Measurements from ENCODE around the gene ORC5.

ORC5 gene

DNA sequence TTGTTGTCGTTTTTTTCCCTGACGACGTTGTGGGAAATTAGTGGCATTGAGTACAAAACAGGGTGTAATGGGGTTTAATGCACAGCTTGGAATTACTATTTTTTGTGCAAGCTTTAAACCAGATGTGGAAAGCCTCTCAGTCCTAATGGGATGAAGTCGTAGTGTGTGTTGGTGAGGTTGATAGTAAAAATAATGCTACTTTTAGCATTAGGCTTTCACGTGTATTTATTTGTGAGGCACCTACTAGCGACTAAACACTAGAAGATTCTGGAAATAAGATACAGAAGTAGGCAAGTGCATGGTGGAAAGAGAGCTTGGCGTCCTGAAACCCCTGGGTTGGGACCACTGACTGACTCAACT is 588 bp upstream of the ORC5 start:
- Histone ChIP-seq H3K36me3 (peaks cover 2% of the 10 kb centered on the region), H3K9me3 (no peaks in the 10 kb centered on the region), H3K27me3 (peaks cover 10% of the 10 kb centered on the region), H3K4me3 (ENCODE audit: low read depth in 1 of 2, low read length in 1 of 2) (peak overlapping the region; percentile 74 to 82), H3K4me1 (ENCODE audit: control insufficient read depth in 1 of 2, insufficient read depth in 1 of 2, low read depth in 1 of 2, low read length in 1 of 2) (peaks cover 16 to 17% of the 10 kb centered on the region in 2 experiments), H3K27ac (peak overlapping the region; percentile 28)
- TF ChIP-seq CTCF (IDR thresholded peaks at IDR 0.05): no peak

DNA sequence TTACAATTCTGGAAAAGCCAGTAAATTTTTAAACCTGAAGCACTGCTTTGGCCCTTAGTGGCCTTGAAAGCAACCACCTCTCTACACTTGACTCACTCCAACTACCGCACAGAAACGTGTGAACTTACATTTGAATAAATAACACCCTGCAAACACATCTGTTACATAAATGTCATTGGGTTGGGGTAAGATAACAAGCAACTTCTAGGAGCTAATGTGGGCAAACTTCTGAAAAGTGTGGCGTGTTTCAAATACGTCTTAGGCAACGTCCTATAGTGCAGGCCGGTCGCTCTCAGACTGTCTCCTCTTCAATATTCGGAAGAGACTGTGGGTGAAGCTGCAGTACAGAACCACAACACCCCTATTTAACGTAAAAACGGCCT is 474 bp downstream of the ORC5 start:
- peak overlapping the region; percentile 28 for H3K27ac ChIP-seq
- no peaks in the 10 kb centered on the region for H3K9me3 ChIP-seq
- H3K36me3 ChIP-seq: peaks cover 12% of the 10 kb centered on the region
- no peak for TF ChIP-seq CTCF (IDR thresholded peaks at IDR 0.05)
- H3K4me3 ChIP-seq (ENCODE audit: low read depth in 1 of 2, low read length in 1 of 2): peak overlapping the region; percentile 74 to 82
- H3K4me1 ChIP-seq (ENCODE audit: control insufficient read depth in 1 of 2, insufficient read depth in 1 of 2, low read depth in 1 of 2, low read length in 1 of 2): peaks cover 16 to 17% of the 10 kb centered on the region in 2 experiments
- peaks cover 10% of the 10 kb centered on the region for H3K27me3 ChIP-seq

- Histone ChIP-seq H3K9me3 (no peaks in the 10 kb centered on the region), H3K4me3 (ENCODE audit: low read depth in 1 of 2, low read length in 1 of 2) (no peak overlapping the region), H3K36me3 (peaks cover 12% of the 10 kb centered on the region), H3K27me3 (peaks cover 10% of the 10 kb centered on the region), H3K4me1 (ENCODE audit: control insufficient read depth in 1 of 2, insufficient read depth in 1 of 2, low read depth in 1 of 2, low read length in 1 of 2) (peaks cover 16 to 17% of the 10 kb centered on the region in 2 experiments), H3K27ac (no peak overlapping the region)
- TF ChIP-seq CTCF (IDR thresholded peaks at IDR 0.05): no peak
These were observed 972 bp downstream of the ORC5 start for GRCh38 chr7:104206841-104207240.

- H3K9me3 ChIP-seq: no peaks in the 10 kb centered on the region
- H3K27me3 ChIP-seq: no peaks in the 10 kb centered on the region
- H3K27ac ChIP-seq: no peak overlapping the region
- H3K4me3 ChIP-seq (ENCODE audit: low read depth in 1 of 2, low read length in 1 of 2): no peak overlapping the region
- no peak for TF ChIP-seq CTCF (IDR thresholded peaks at IDR 0.05)
- H3K36me3 ChIP-seq: peaks cover 68% of the 10 kb centered on the region
- H3K4me1 ChIP-seq (ENCODE audit: control insufficient read depth in 1 of 2, insufficient read depth in 1 of 2, low read depth in 1 of 2, low read length in 1 of 2): no peaks in the 10 kb centered on the region
These were observed 9.0 kb downstream of the ORC5 start for GRCh38 chr7:104198673-104199278.

DNA sequence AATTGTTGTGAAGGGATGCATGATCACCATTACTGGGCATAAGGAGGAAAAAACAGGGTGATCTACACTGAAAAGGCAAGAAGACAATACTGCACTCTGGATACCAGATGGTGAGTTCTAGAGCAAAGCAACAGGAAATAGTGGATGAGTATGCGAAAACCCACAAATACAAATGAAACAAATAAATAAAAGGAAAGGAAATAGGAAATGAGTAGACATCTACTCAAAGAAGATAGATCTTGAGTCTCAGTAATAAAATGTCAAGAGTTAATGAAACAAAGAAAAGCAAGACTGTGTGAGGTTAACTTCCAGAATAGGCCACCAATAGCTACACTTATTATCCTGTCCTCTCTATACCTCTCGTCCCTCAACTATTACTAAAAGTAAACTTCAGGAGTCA is 11.7 kb downstream of the ORC5 start:
- Histone ChIP-seq H3K9me3 (no peaks in the 10 kb centered on the region), H3K4me1 (ENCODE audit: control insufficient read depth in 1 of 2, insufficient read depth in 1 of 2, low read depth in 1 of 2, low read length in 1 of 2) (no peaks in the 10 kb centered on the region), H3K27ac (no peak overlapping the region), H3K27me3 (no peaks in the 10 kb centered on the region), H3K36me3 (peaks cover 54% of the 10 kb centered on the region), H3K4me3 (ENCODE audit: low read depth in 1 of 2, low read length in 1 of 2) (no peak overlapping the region)
- TF ChIP-seq CTCF (IDR thresholded peaks at IDR 0.05): no peak

DNA sequence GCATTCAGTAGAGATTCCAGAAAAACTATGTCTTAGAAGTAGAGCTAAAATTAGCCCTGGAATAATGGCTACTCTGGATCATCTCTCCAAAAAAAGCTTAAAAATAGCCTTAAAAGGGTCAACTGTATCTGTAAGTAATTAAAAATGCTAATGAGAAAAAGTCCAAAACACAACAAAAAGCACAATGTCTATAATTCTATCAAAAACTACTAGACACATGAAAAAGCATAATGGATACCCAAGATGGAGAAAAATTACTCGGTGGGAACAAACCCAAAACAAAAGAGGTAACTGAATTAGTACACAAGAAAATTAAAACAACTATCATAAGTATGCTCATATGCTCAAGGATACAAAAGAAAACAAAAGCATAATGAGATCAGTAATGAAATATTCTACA is 15.4 kb downstream of the ORC5 start:
- Histone ChIP-seq H3K27ac (no peak overlapping the region), H3K36me3 (peaks cover 40% of the 10 kb centered on the region), H3K27me3 (no peaks in the 10 kb centered on the region), H3K4me3 (ENCODE audit: low read depth in 1 of 2, low read length in 1 of 2) (no peak overlapping the region), H3K4me1 (ENCODE audit: control insufficient read depth in 1 of 2, insufficient read depth in 1 of 2, low read depth in 1 of 2, low read length in 1 of 2) (no peaks in the 10 kb centered on the region), H3K9me3 (no peaks in the 10 kb centered on the region)
- no peak for TF ChIP-seq CTCF (IDR thresholded peaks at IDR 0.05)

All from neutrophil (primary cell).